HG03103 (cell line): ENCODE results near the gene ARHGEF16.

Source experiments
- ATAC-seq: cut with Tn5 transposase; IDR thresholded peaks from one replicate; pipeline ENCODE4 v1.9.1; 2021; ENCODE audit warnings: low read depth; ENCODE audit not compliant: unreplicated experiment

ARHGEF16 gene

DNA sequence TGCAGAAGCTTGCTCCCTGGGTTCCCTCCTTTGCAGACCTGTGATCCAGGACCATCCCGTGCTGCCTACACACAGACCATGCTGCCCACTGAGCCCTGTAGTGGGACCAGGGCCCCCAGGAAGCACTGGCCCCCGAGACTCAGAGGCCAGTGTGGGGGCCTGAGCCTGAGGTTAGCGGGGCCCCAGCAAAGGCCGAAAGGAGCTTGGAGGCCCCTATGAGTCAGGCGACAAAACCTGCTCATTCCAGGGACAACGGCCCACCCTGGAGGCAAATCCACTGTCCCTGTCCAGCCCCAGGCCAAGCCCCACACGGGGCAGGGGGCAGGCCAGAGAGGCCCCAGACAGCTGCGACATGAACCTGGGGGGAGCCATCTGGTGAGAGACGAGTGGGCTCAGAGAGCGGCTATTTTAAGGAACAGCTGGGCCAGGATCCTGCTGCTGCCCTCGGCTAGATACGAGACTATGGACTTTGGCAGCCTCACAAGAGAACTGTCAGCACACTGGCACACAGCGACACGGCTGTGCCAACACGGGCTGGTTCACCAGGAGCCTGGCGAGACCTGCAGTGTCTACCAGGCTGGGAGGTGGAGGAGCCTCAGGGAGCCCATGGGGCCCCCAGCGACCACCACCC, 74.7 kb downstream of the ARHGEF16 start:
- no peak for ATAC-seq

DNA sequence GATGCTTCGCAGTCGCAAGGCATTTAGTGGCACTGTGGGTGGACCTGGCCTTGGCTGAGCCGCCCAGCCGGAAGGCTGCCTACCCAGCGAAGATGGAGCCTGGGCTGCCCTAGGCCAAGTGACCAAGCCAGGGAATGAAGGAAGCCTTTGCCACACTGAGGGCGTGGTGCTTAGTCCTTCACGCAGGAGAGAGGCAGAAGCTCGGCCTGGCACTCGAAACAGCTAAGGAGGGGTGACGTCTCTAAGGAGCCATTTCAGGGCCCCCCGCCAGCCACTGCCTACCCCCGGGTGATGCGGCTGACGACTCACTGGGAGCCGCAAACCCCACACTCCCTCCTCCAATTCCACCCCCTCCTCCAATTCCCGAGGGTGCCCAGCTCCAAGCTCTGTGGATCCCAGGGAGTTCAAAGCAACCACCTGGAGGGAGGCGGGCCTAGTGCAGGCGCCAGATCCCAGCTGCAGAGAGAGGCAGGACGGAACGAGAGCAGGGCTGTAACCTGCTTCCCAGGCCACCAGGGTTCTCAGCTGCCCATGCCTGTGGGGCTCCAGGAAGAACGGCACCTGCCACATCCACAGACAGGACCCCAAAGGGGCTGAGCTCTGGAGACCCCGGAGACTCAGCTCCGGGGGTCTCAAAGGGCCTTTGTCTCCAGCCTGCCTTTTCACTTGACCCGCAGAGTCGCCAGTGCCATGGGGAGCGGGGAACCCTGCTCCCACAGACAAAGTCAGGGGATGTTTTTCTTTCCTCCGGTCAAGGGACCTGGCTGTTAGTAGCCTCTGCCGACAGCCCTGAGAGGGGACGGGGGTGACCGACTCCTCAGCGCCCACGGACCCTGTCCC, 75.8 kb downstream of the ARHGEF16 start:
- ATAC-seq, result no peak
